Fibroblast of lung (primary cell): ENCODE measurements around the gene OTOGL. TPM values are rescaled to one million over a fixed set of nuclear protein-coding genes. Genes with fewer than 3 reads are reported as not detected.

Experiments used
- DNase-seq, 2 donors: peaks; one replicate each; pipeline versions ENCODE4 v3.0.0 to v3.0.0-alpha.2; 2010; ENCODE audit warnings: low read depth in 2 of 2
- H2AFZ ChIP-seq: 2 replicates; pipeline ENCODE4 v1.5.1; 2012; ENCODE audit warnings: low read length, control low read depth, inconsistent platforms
- H3K27ac ChIP-seq: 2 replicates; pipeline ENCODE4 v1.5.1; 2011; ENCODE audit warnings: low read length, control low read depth; ENCODE audit not compliant: insufficient read depth
- H3K27me3 ChIP-seq: 2 replicates; pipeline ENCODE4 v1.5.1; 2011; ENCODE audit warnings: mild to moderate bottlenecking, low read length; ENCODE audit not compliant: control insufficient read depth, insufficient read depth
- H3K36me3 ChIP-seq: 2 replicates; pipeline ENCODE4 v1.5.1; 2011; ENCODE audit warnings: low read length; ENCODE audit not compliant: control insufficient read depth, insufficient read depth
- H3K4me1 ChIP-seq: 2 replicates; pipeline ENCODE4 v1.5.1; 2011; ENCODE audit warnings: low read length; ENCODE audit not compliant: control insufficient read depth, insufficient read depth; ENCODE audit errors: extremely low read depth
- H3K4me2 ChIP-seq: 2 replicates; pipeline ENCODE4 v1.5.1; 2011; ENCODE audit warnings: low read length, control low read depth; ENCODE audit not compliant: insufficient read depth; ENCODE audit errors: extremely low read depth
- H3K4me3 ChIP-seq, 4 experiments: fragments of 200-600 bp in 1 of 4; sonication (generic) in 1 of 4; replicated peaks in 1 of 4; 2 replicates each; pipeline ENCODE4 v1.5.1; 2011 to 2016; ENCODE audit warnings: low read length in 4 of 4, low read depth in 3 of 4, mild to moderate bottlenecking in 3 of 4, control low read depth in 2 of 4, inconsistent platforms in 1 of 4, mixed read lengths in 1 of 4; ENCODE audit not compliant: insufficient read depth in 1 of 4; ENCODE audit errors: control extremely low read depth in 1 of 4
- H3K79me2 ChIP-seq: 2 replicates; pipeline ENCODE4 v1.5.1; 2012; ENCODE audit warnings: mild to moderate bottlenecking, low read length, inconsistent platforms; ENCODE audit not compliant: control insufficient read depth, insufficient read depth
- H3K9ac ChIP-seq: 2 replicates; pipeline ENCODE4 v1.5.1; 2011; ENCODE audit warnings: mild to moderate bottlenecking, low read length, control low read depth; ENCODE audit not compliant: insufficient read depth
- H3K9me3 ChIP-seq: 2 replicates; pipeline ENCODE4 v1.5.1; 2012; ENCODE audit warnings: low read depth, low read length; ENCODE audit not compliant: control insufficient read depth, insufficient read depth
- H4K20me1 ChIP-seq: 2 replicates; pipeline ENCODE4 v1.5.1; 2011; ENCODE audit warnings: low read length; ENCODE audit not compliant: control insufficient read depth, insufficient read depth; ENCODE audit errors: extremely low read depth
- CTCF ChIP-seq, 2 donors: IDR thresholded peaks in 1 of 2; conservative IDR thresholded peaks in 1 of 2; 1 replicate in 1 of 2; 2 replicates in 1 of 2; pipeline ENCODE4 v1.5.1; 2011 to 2012; ENCODE audit warnings: low read length in 2 of 2, control low read depth in 1 of 2, inconsistent platforms in 1 of 2, low read depth in 1 of 2, mild to moderate bottlenecking in 1 of 2
- EZH2 ChIP-seq: IDR thresholded peaks from 2 replicates; pipeline ENCODE4 v1.5.1; 2012; ENCODE audit warnings: low read length, control low read depth, mild to moderate bottlenecking; ENCODE audit errors: missing control alignments
- polyA plus RNA-seq, 2 donors: library from polyadenylated mRNA; depleted of rRNA in 1 of 2; stranded (reverse) in 1 of 2; unstranded in 1 of 2; fragments of >200 nt; gene quantifications; 2 replicates each; pipeline ENCODE4 v1.2.1, GENCODE V29; 2011 to 2012; ENCODE audit warnings: missing spikeins in 1 of 2
- total RNA-seq: library from RNA; depleted of rRNA; stranded (reverse); fragments of >200 nt; gene quantifications from 2 replicates; pipeline ENCODE4 v1.2.1, GENCODE V29; 2014

The OTOGL gene
- total and polyA plus RNA-seq, 2 donors (not counting 1 experiment from before 2014, with no cell fraction given): 0.15 to 0.17 TPM

- peak overlapping the region; percentile 43 for H2AFZ ChIP-seq
Measured at GRCh38 chr12:80422550-80422949, 323.2 kb downstream of the OTOGL start.

More at GRCh38 chr12:80422550-80422949, 323.2 kb downstream of the OTOGL start:
- H3K9me3 ChIP-seq: no peaks in the 10 kb centered on the region
- peak; percentile 26 to 48 for DNase-seq
- no peaks in the 10 kb centered on the region for H4K20me1 ChIP-seq
- H3K4me3 ChIP-seq: no peak overlapping the region
- H3K4me1 ChIP-seq: no peaks in the 10 kb centered on the region
- TF ChIP-seq EZH2: no peak
- TF ChIP-seq CTCF (conservative IDR thresholded peaks at IDR 0.05 in 1 of 2, IDR thresholded peaks at IDR 0.05 in 1 of 2; ENCODE audit: low read depth in 1 of 2, low read length in 2 of 2): no peak
- no peak overlapping the region for H3K9ac ChIP-seq
- H3K4me2 ChIP-seq: no peak overlapping the region
- no peaks in the 10 kb centered on the region for H3K27me3 ChIP-seq
- H3K79me2 ChIP-seq: no peaks in the 10 kb centered on the region
- no peak overlapping the region for H3K27ac ChIP-seq
- H3K36me3 ChIP-seq: no peaks in the 10 kb centered on the region

Other genes starting within 250 kb of the OTOGL start
- 120 and 139 TPM in 2 replicates for gene PPP1R12A, start 164.4 kb upstream of the OTOGL start, total RNA-seq
- gene PPP1R12A, start 164.4 kb upstream of the OTOGL start, polyA plus RNA-seq: 76.4 and 94.9 TPM in 2 replicates